Measurements from ENCODE around the gene CCDC90B.

Gene CCDC90B

DNA sequence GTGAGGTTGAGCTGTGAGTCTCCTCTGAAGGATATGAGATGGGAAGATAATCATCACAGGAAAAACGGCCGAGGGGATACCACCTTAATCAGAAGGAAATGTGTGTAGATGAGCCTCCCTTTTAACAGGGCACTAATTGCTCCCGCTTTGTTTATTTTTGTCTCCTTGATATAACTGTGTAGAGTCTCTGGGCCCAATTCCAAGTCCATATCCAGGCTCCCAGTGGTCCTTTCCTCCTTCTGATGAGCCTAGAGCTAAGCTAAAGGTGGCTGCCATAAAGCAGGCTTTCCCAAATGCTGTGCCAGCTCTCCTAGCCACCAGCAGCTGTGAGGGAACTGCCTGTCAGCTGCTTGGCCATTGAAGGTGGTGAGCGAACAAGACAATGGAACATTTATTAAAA lies 17.1 kb upstream of the CCDC90B start:
- TF ChIP-seq, protein P1, sequence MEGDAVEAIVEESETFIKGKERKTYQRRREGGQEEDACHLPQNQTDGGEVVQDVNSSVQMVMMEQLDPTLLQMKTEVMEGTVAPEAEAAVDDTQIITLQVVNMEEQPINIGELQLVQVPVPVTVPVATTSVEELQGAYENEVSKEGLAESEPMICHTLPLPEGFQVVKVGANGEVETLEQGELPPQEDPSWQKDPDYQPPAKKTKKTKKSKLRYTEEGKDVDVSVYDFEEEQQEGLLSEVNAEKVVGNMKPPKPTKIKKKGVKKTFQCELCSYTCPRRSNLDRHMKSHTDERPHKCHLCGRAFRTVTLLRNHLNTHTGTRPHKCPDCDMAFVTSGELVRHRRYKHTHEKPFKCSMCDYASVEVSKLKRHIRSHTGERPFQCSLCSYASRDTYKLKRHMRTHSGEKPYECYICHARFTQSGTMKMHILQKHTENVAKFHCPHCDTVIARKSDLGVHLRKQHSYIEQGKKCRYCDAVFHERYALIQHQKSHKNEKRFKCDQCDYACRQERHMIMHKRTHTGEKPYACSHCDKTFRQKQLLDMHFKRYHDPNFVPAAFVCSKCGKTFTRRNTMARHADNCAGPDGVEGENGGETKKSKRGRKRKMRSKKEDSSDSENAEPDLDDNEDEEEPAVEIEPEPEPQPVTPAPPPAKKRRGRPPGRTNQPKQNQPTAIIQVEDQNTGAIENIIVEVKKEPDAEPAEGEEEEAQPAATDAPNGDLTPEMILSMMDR (IDR thresholded peaks at IDR 0.05; ENCODE audit: low read depth, low read length), result no peak
- DNase-seq (ENCODE audit: extremely low read depth, low read depth), result no peak

DNA sequence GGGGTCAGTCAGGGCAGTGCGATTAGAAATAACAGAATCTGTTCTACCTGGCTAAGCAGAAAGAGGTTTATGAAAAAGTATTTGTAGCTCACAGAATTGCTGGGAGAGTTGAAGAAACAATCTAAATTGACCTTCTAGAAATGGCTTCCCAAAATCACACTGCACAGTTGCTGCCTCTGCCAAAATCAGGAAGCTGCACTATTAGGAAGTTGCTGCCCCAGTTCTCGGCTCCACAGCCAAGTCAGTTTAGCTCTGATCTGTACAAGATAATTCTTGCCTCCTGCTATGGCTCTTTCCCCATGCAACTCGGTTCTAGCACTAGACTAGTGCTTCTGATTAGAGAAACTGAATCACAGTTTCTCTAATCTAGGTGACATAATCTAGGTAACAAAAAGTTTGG lies 16.0 kb upstream of the CCDC90B start:
- DNase-seq (ENCODE audit: extremely low read depth, low read depth), result no peak
- TF ChIP-seq, protein P1 (IDR thresholded peaks at IDR 0.05; ENCODE audit: low read depth, low read length), result no peak

DNA sequence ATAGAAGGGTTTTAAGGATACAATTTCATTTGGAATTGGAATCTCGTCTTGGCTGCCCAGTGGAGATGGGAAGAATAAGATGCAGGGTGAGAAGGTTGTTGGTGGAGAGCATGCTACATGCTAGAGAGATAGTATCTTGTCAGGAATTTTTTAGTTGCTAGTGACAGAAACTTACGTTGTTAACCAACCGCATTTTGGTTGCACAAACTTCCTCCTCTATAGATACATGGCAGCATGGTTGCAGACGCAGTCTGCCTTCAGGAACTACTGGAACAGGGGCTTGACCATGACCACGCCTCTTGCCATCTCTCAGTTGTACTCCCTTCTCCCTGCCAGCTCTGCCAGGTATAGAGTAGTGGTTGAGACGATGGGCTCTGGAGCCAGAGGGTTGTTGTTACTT lies 13.5 kb upstream of the CCDC90B start:
- TF ChIP-seq, protein P1 (IDR thresholded peaks at IDR 0.05; ENCODE audit: low read depth, low read length), result no peak
- DNase-seq (ENCODE audit: extremely low read depth, low read depth), result no peak

- TF ChIP-seq, protein P1 (IDR thresholded peaks at IDR 0.05; ENCODE audit: low read depth, low read length), result no peak
- no peak for DNase-seq (ENCODE audit: extremely low read depth, low read depth)
Observed at GRCh38 chr11:83294208-83294607, 8.0 kb upstream of the CCDC90B start.

GRCh38 chr11:83293457-83293774 lies 7.2 kb upstream of the CCDC90B start:
- no peak for DNase-seq (ENCODE audit: extremely low read depth, low read depth)
- TF ChIP-seq, protein P1 (IDR thresholded peaks at IDR 0.05; ENCODE audit: low read depth, low read length), result no peak

DNA sequence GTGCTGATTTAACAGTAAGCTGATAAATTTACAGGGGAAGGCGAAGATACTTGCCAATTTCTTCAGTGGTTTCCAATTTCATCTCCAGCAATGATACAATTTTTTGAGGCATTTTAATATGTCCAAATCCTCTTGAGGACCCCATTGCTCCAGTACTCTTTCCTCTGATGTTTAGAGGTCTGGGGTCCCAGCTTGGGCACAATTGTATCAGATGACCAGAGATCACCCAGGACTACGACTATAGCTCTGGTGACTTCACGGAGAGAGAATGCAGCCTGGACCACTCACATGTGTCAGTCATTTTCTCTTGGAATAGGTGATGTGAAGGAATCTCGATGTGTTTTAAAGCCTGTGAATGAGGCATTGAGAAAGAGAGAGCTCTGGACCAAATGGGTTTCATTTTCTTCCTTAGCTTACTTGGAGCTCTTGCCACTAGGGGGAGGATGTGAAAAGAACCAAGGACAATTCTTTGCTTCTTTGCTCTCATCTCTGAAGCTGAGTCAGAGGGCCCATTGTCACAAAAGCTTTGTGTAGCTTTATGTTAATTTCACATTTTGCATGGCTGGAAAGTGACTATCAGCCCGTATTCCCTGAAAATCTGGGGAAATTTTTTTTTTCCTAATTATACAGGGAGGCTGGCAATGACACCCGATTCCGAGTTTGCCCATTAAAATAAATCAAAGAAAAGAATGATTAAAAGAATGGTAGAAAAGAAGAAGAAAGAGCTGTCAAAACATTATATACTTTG lies 6.7 kb upstream of the CCDC90B start:
- no peak for DNase-seq (ENCODE audit: extremely low read depth, low read depth)
- TF ChIP-seq, protein P1 (IDR thresholded peaks at IDR 0.05; ENCODE audit: low read depth, low read length), result peak; percentile 86

GRCh38 chr11:83287631-83288030 lies 1.5 kb upstream of the CCDC90B start:
- TF ChIP-seq, protein P1 (IDR thresholded peaks at IDR 0.05; ENCODE audit: low read depth, low read length), result no peak
- no peak for DNase-seq (ENCODE audit: extremely low read depth, low read depth)

All from AG09319 (cell line).